Measurements from ENCODE around the gene NMNAT3.

DNA sequence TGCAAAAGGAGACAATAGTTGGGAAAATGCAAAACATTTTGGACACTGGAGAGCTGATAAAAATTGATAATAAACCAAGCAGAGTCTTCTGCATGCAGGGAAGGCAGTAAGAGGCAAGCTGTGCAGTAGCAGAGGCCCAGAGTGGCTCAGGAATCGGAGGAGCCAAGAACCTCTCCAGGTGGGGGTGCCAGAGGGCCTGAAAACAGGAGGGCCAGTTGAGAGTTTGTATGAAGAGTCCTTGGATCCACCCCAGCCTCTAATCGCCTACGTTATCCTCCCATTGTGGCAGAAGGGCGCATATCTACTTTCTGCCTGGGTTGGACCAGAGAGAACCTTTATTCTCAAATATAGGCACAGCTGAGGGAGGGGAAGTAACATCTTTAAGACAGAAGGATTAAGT lies 89.3 kb downstream of the NMNAT3 start:
- TF ChIP-seq, protein P1, sequence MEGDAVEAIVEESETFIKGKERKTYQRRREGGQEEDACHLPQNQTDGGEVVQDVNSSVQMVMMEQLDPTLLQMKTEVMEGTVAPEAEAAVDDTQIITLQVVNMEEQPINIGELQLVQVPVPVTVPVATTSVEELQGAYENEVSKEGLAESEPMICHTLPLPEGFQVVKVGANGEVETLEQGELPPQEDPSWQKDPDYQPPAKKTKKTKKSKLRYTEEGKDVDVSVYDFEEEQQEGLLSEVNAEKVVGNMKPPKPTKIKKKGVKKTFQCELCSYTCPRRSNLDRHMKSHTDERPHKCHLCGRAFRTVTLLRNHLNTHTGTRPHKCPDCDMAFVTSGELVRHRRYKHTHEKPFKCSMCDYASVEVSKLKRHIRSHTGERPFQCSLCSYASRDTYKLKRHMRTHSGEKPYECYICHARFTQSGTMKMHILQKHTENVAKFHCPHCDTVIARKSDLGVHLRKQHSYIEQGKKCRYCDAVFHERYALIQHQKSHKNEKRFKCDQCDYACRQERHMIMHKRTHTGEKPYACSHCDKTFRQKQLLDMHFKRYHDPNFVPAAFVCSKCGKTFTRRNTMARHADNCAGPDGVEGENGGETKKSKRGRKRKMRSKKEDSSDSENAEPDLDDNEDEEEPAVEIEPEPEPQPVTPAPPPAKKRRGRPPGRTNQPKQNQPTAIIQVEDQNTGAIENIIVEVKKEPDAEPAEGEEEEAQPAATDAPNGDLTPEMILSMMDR (IDR thresholded peaks at IDR 0.05) = no peak
- TF ChIP-seq POLR2A (IDR thresholded peaks at IDR 0.05) = no peak
- TF ChIP-seq EP300 (IDR thresholded peaks at IDR 0.05) = no peak
